A549 (cell line): ENCODE results near the gene CRYBG2. TPM values are rescaled to one million over a fixed set of nuclear protein-coding genes. Genes with fewer than 3 reads are reported as not detected.

Source experiments
- ATAC-seq, 2 experiments: fragments of 200-7000 bp in 1 of 2; fragments of >200 bp in 1 of 2; cut with Nextera tagmentation in 1 of 2; cut with Tn5 transposase in 1 of 2; 3 replicates each; pipeline versions ENCODE4 v1.8.0 to v1.9.1; 2018 to 2020; ENCODE audit warnings: mild to moderate bottlenecking in 1 of 2, moderate library complexity in 1 of 2
- CTCF ChIA-PET: fragments of 300-600 bp; sonication (Branson Sonifier 250); formaldehyde crosslinking; extraction: SDS; loops from one replicate; lab custom pipeline; 2021; ENCODE audit warnings: antibody characterized with exemption, inconsistent platforms; lab: Yijun Ruan, JAX
- POLR2A ChIA-PET: fragments of 350-600 bp; formaldehyde crosslinking; extraction: SDS; loops from one replicate; lab custom pipeline; 2021; ENCODE audit warnings: antibody characterized with exemption, inconsistent platforms; lab: Yijun Ruan, JAX
- DNase-seq, 2 experiments: peaks; one replicate each; pipeline versions ENCODE4 v3.0.0 to v3.0.0-alpha.2; 2011 to 2016; ENCODE audit warnings: low read depth in 1 of 2, low spot score in 1 of 2
- FAIRE-seq: peaks from 2 replicates; lab custom pipeline; 2011; peaks lifted over from hg19 to GRCh38; lab: Jason Lieb, UNC
- H3K27ac ChIP-seq, 2 experiments: fragments of >200 bp; sonication (Bioruptor Twin); formaldehyde crosslinking; 3 replicates each; pipeline ENCODE4 v1.5.1; 2016 to 2017
- H3K4me1 ChIP-seq: fragments of >200 bp; sonication (Bioruptor Twin); formaldehyde crosslinking; 3 replicates; pipeline ENCODE4 v1.6.1; 2016
- H3K4me2 ChIP-seq: fragments of >200 bp; sonication (Bioruptor Twin); formaldehyde crosslinking; 3 replicates; pipeline ENCODE4 v1.6.1; 2016
- H3K4me3 ChIP-seq: fragments of >200 bp; sonication (Bioruptor Twin); formaldehyde crosslinking; 3 replicates; pipeline ENCODE4 v1.5.1; 2016
- H3K9me3 ChIP-seq: fragments of >200 bp; sonication (Bioruptor Twin); formaldehyde crosslinking; 3 replicates; pipeline ENCODE4 v1.6.1; 2016
- BCL3 ChIP-seq: fragments of >200 bp; sonication (Bioruptor Twin); formaldehyde crosslinking; IDR thresholded peaks from 3 replicates; pipeline ENCODE4 v1.6.1; 2016
- CBX2 ChIP-seq: fragments of 200-600 bp; sonication (generic); IDR thresholded peaks from 2 replicates; pipeline ENCODE4 v1.6.1; 2016; ENCODE audit warnings: low read depth, mild to moderate bottlenecking, borderline replicate concordance
- CEBPB ChIP-seq, 2 experiments: fragments of >200 bp in 1 of 2; sonication (Bioruptor Twin) in 1 of 2; formaldehyde crosslinking in 1 of 2; IDR thresholded peaks; 2 replicates each; pipeline ENCODE4 v1.6.1; 2012 to 2016
- CHD4 ChIP-seq: fragments of 200-600 bp; sonication (generic); IDR thresholded peaks from 2 replicates; pipeline ENCODE4 v1.6.1; 2016; ENCODE audit warnings: antibody characterized with exemption, mild to moderate bottlenecking, borderline replicate concordance
- FOSB ChIP-seq: fragments of 250-450 bp; sonication (Bioruptor Pico); IDR thresholded peaks from 2 replicates; pipeline ENCODE4 v1.5.0; 2020; ENCODE audit warnings: mild to moderate bottlenecking, moderate library complexity
- FOSL2 ChIP-seq, 2 experiments: fragments of 450-650 bp in 1 of 2; fragments of >200 bp in 1 of 2; sonication (Bioruptor Twin) in 1 of 2; formaldehyde crosslinking; IDR thresholded peaks; 2 replicates each; pipeline versions ENCODE4 v1.5.0 to v1.6.1; 2016 to 2020; ENCODE audit warnings: mild to moderate bottlenecking in 1 of 2, moderate library complexity in 1 of 2
- GATA3 ChIP-seq: IDR thresholded peaks from 2 replicates; pipeline ENCODE4 v1.6.1; 2012; ENCODE audit warnings: borderline replicate concordance
- HOXB5 ChIP-seq: fragments of 250-450 bp; sonication (Bioruptor Pico); IDR thresholded peaks from 2 replicates; pipeline ENCODE4 v1.5.0; 2020; ENCODE audit warnings: mild to moderate bottlenecking, moderate library complexity
- KDM1A ChIP-seq: fragments of 200-600 bp; sonication (generic); IDR thresholded peaks from 2 replicates; pipeline ENCODE4 v1.6.1; 2016; ENCODE audit warnings: low read depth, mild to moderate bottlenecking
- MAFK ChIP-seq: fragments of 450-650 bp; IDR thresholded peaks from 2 replicates; pipeline ENCODE4 v1.6.1; 2014; ENCODE audit not compliant: partially characterized antibody
- MAZ ChIP-seq: fragments of 150-350 bp; IDR thresholded peaks from 2 replicates; pipeline ENCODE4 v1.6.1; 2014; ENCODE audit warnings: antibody characterized with exemption, low read depth, low read length, borderline replicate concordance
- NFE2L2 ChIP-seq: fragments of 150-350 bp; conservative IDR thresholded peaks from 2 replicates; pipeline ENCODE4 v1.6.1; 2014; ENCODE audit warnings: low read length
- PHF8 ChIP-seq: fragments of 200-600 bp; sonication (generic); IDR thresholded peaks from 2 replicates; pipeline ENCODE4 v1.6.1; 2016; ENCODE audit warnings: low read depth, mild to moderate bottlenecking, antibody characterized with exemption, moderate library complexity, borderline replicate concordance
- RAD21 ChIP-seq, 2 experiments: fragments of >200 bp in 1 of 2; sonication (Bioruptor Twin) in 1 of 2; formaldehyde crosslinking in 1 of 2; IDR thresholded peaks in 1 of 2; conservative IDR thresholded peaks in 1 of 2; 2 replicates in 1 of 2; 3 replicates in 1 of 2; pipeline ENCODE4 v1.6.1; 2012 to 2018; ENCODE audit warnings: inconsistent platforms in 1 of 2
- RARB ChIP-seq: fragments of 250-450 bp; sonication (Bioruptor Pico); IDR thresholded peaks from 2 replicates; pipeline ENCODE4 v1.8.0; 2021; ENCODE audit warnings: mild to moderate bottlenecking, moderate library complexity
- RCOR1 ChIP-seq: fragments of 150-350 bp; IDR thresholded peaks from 2 replicates; pipeline ENCODE4 v1.6.1; 2014; ENCODE audit warnings: antibody characterized with exemption, low read length, low read depth
- TP53 ChIP-seq: fragments of 250-450 bp; sonication (Bioruptor Pico); IDR thresholded peaks from 2 replicates; pipeline ENCODE4 v1.5.0; 2021; ENCODE audit warnings: mild to moderate bottlenecking, moderate library complexity
- ZNF302 ChIP-seq: fragments of 250-450 bp; sonication (Bioruptor Pico); IDR thresholded peaks from 2 replicates; pipeline ENCODE4 v1.9.0; 2021; ENCODE audit warnings: inconsistent platforms, mild to moderate bottlenecking, moderate library complexity
- WGBS: methylation state at CpG from one replicate; pipeline ENCODE4 v1.1.6; 2017; ENCODE audit errors: missing lambda C conversion rate; 5-methylcytosine and 5-hydroxymethylcytosine counted together
- polyA plus RNA-seq, 4 experiments: library from polyadenylated mRNA; depleted of rRNA in 3 of 4; stranded (reverse); fragments of >200 nt; fragmentation: RNase III in 1 of 4; extraction: RNeasy Plus Mini Kit Qiagen cat#74134 plus additional on column Dnase treatment in 1 of 4; gene quantifications; 2 replicates in 3 of 4; 3 replicates in 1 of 4; pipeline ENCODE4 v1.2.3, GENCODE V29; 2011 to 2017
- TF ChIP-seq, protein P1 (sequence below): fragments of 250-450 bp; sonication (Bioruptor Pico); IDR thresholded peaks from 2 replicates; pipeline ENCODE4 v1.5.0; 2021; ENCODE audit warnings: mild to moderate bottlenecking, moderate library complexity, borderline replicate concordance
- TF ChIP-seq, protein P2 (sequence below): fragments of 150-350 bp; IDR thresholded peaks from 2 replicates; pipeline ENCODE4 v1.6.1; 2014; ENCODE audit warnings: low read depth, mild to moderate bottlenecking, low read length
- TF ChIP-seq, protein P3 (sequence below): IDR thresholded peaks from 2 replicates; pipeline ENCODE4 v1.6.1; 2012
- TF ChIP-seq, protein P4 (sequence below): IDR thresholded peaks from 2 replicates; pipeline ENCODE4 v1.6.1; 2012

Gene CRYBG2
- polyA plus RNA-seq, 2 of the 4 experiments (the other 2 are of a cell fraction), result 0.67 to 2.7 TPM

GRCh38 chr1:26384076-26384475 is 30.1 kb upstream of the CRYBG2 start:
- no peak overlapping the region for H3K27ac ChIP-seq
- ATAC-seq (no peak), DNase-seq (no peak), FAIRE-seq (no peak)
- no peak for TF ChIP-seq MAFK
- TF ChIP-seq, protein P1, sequence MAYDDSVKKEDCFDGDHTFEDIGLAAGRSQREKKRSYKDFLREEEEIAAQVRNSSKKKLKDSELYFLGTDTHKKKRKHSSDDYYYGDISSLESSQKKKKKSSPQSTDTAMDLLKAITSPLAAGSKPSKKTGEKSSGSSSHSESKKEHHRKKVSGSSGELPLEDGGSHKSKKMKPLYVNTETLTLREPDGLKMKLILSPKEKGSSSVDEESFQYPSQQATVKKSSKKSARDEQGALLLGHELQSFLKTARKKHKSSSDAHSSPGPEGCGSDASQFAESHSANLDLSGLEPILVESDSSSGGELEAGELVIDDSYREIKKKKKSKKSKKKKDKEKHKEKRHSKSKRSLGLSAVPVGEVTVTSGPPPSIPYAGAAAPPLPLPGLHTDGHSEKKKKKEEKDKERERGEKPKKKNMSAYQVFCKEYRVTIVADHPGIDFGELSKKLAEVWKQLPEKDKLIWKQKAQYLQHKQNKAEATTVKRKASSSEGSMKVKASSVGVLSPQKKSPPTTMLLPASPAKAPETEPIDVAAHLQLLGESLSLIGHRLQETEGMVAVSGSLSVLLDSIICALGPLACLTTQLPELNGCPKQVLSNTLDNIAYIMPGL (CRISPR knock-in tag), result no peak
- TF ChIP-seq, protein P2, sequence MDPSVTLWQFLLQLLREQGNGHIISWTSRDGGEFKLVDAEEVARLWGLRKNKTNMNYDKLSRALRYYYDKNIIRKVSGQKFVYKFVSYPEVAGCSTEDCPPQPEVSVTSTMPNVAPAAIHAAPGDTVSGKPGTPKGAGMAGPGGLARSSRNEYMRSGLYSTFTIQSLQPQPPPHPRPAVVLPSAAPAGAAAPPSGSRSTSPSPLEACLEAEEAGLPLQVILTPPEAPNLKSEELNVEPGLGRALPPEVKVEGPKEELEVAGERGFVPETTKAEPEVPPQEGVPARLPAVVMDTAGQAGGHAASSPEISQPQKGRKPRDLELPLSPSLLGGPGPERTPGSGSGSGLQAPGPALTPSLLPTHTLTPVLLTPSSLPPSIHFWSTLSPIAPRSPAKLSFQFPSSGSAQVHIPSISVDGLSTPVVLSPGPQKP, result no peak
- no peak for TF ChIP-seq FOSL2 (IDR thresholded peaks at IDR 0.05)
- TF ChIP-seq FOSL2 (CRISPR knock-in tag; IDR thresholded peaks at IDR 0.05), result no peak
- no peak for TF ChIP-seq MAZ
- TF ChIP-seq NFE2L2, result no peak
- TF ChIP-seq TP53, result no peak
- TF ChIP-seq FOSB (CRISPR knock-in tag), result no peak
- no peak overlapping the region for H3K4me3 ChIP-seq
- no peaks in the 10 kb centered on the region for H3K9me3 ChIP-seq
- peaks cover 13% of the 10 kb centered on the region for H3K4me1 ChIP-seq
- 78% methylated on average over 3 of the region's 3 CpGs for WGBS
- ChIA-PET CTCF (no interaction called here), POLR2A (no interaction called here)
- no peak overlapping the region for H3K4me2 ChIP-seq

- Histone ChIP-seq H3K27ac (peak overlapping the region; percentile 58 to 87; a peak in 4 of 6 replicates), H3K4me3 (no peak overlapping the region), H3K4me1 (peaks cover 16% of the 10 kb centered on the region), H3K9me3 (no peaks in the 10 kb centered on the region), H3K4me2 (peak overlapping the region; percentile 60)
- FAIRE-seq, result no peak
- CTCF ChIA-PET, result interaction anchor here (1.1 to 8.1 kb wide), 7 partner anchors 11 to 209 kb away, joined by 3 to 85 read pairs (median 15); partner anchors contain the start of gene ZNF593
- POLR2A ChIA-PET, result no interaction called here
- no peak for DNase-seq
- ATAC-seq, result no peak
- 80% methylated on average over 3 of the region's 3 CpGs for WGBS
- TF ChIP-seq FOSL2 (IDR thresholded peaks at IDR 0.05), result no peak
- TF ChIP-seq FOSL2 (CRISPR knock-in tag; IDR thresholded peaks at IDR 0.05), result no peak
- no peak for TF ChIP-seq CHD4
Observed at GRCh38 chr1:26378879-26379251, 24.9 kb upstream of the CRYBG2 start.

DNA sequence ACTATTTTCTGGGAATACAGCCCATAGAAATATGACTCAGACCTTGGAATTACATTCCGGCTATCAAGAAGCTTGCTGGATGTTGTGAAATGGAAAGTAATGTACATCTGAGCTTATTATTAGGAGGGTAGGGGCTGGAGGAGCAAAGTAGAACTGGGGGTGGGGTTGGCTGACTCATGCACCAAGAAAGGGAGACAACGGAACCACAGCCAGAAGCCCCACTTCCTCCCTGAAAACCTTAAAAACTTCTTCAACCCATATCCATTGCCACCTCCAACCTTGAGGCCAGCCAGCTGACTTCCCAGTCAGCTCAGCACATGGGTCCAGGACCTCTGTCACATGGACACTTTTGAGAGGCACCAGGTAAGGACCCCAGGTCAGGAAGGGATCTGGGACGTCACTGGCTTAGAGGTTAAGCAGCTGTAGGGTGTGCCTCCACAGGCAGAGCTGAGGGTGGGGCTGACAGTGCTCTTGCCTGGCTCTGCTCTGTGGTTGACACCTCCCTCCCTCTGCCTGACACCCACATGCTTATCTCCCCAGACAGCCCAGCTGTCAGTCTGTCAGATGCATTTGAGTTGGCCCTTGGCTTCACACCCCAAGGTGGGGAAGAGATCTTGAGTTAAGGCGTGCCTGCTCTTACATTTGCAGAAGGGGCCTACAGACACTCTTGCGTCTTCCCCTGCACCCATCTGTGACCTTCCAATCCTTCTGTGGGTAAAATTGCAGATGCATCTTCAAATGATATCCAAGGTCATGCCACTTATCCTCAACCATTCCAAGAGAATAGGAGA is 24.4 kb upstream of the CRYBG2 start:
- POLR2A ChIA-PET, result interaction anchor here (0.6 kb wide), 1 partner anchor 92 kb away, joined by 3 read pairs; no protein-coding TSS in a partner anchor
- Histone ChIP-seq H3K9me3 (no peaks in the 10 kb centered on the region), H3K4me2 (peak overlapping the region; percentile 60), H3K27ac (peak overlapping the region; percentile 58 to 87), H3K4me1 (peaks cover 16% of the 10 kb centered on the region), H3K4me3 (no peak overlapping the region)
- ATAC-seq (peak; percentile 89 to 90), DNase-seq (peak; percentile 64 to 74), FAIRE-seq (no peak)
- CTCF ChIA-PET, result interaction anchor here (0.9 to 8.1 kb wide), 9 partner anchors 10 to 145 kb away, joined by 3 to 85 read pairs (median 6); partner anchors contain the start of gene CEP85
- WGBS, result 50% methylated on average over 4 of the region's 5 CpGs
- TF ChIP-seq RCOR1 (no peak), BCL3 (no peak), HOXB5 (CRISPR knock-in tag) (no peak), CBX2 (no peak), CEBPB (IDR thresholded peaks at IDR 0.05) (peak; percentile 45 to 83; a peak in 3 of 4 replicates), RARB (CRISPR knock-in tag) (no peak), PHF8 (no peak), RAD21 (conservative IDR thresholded peaks at IDR 0.05 in 1 of 2, IDR thresholded peaks at IDR 0.05 in 1 of 2) (no peak), KDM1A (no peak), ZNF302 (CRISPR knock-in tag) (no peak), GATA3 (peak; percentile 44; the same call in 1 of the 2 replicates), MAZ (no peak), FOSB (CRISPR knock-in tag) (no peak)
- TF ChIP-seq, protein P1 (CRISPR knock-in tag), result no peak
- TF ChIP-seq, protein P3, sequence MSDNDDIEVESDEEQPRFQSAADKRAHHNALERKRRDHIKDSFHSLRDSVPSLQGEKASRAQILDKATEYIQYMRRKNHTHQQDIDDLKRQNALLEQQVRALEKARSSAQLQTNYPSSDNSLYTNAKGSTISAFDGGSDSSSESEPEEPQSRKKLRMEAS, result peak; percentile 22; the same call in 1 of the 2 replicates
- TF ChIP-seq, protein P4, sequence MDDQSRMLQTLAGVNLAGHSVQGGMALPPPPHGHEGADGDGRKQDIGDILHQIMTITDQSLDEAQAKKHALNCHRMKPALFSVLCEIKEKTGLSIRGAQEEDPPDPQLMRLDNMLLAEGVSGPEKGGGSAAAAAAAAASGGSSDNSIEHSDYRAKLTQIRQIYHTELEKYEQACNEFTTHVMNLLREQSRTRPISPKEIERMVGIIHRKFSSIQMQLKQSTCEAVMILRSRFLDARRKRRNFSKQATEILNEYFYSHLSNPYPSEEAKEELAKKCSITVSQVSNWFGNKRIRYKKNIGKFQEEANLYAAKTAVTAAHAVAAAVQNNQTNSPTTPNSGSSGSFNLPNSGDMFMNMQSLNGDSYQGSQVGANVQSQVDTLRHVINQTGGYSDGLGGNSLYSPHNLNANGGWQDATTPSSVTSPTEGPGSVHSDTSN, result no peak
